SH-SY5Y (cell line): Measurements from ENCODE around the gene ANO7.

Experiments
- GATA2 ChIP-seq: IDR thresholded peaks from 2 replicates; pipeline ENCODE4 v1.6.1; 2011; ENCODE audit warnings: mild to moderate bottlenecking, low read depth, low read length
- GATA3 ChIP-seq: IDR thresholded peaks from 2 replicates; pipeline ENCODE4 v1.6.1; 2011; ENCODE audit warnings: low read depth, mild to moderate bottlenecking, low read length, moderate library complexity

DNA sequence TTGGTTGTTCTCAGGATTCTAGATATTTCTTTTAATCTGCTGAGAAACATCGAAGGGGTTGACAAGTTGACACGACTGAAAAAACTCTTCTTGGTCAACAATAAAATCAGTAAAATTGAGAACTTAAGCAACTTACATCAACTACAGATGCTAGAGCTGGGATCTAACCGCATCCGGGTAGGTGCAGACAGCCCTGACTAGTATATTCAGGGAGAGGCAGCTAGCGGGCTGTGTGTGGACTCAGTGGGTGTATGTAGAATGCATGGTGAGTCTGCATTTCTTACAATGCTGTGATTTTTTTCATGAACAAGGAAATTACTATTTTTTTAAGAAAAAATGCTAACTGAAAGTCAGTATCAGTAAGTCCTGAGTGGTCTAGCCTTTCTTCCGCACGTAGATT, 28.2 kb upstream of the ANO7 start:
- TF ChIP-seq GATA3 (no peak), GATA2 (no peak)
